CD14-positive monocyte (primary cell): ENCODE results near the gene UNC5C. TPM values are rescaled to one million over a fixed set of nuclear protein-coding genes. Genes with fewer than 3 reads are reported as not detected.

Source experiments
- DNase-seq, 3 donors: peaks; one replicate each; pipeline ENCODE4 v3.0.0-alpha.2; 2011 to 2022
- H2AFZ ChIP-seq: 2 replicates; pipeline ENCODE4 v1.6.0; 2012; ENCODE audit warnings: mild to moderate bottlenecking, low read depth, low read length, inconsistent platforms; ENCODE audit not compliant: insufficient read depth, poor library complexity, severe bottlenecking
- H3K27ac ChIP-seq, 2 donors: 1 replicate in 1 of 2; 2 replicates in 1 of 2; pipeline ENCODE4 v1.5.1; 2012 to 2013; ENCODE audit warnings: low read length in 2 of 2, control low read depth in 1 of 2, inconsistent platforms in 1 of 2, low read depth in 1 of 2, mild to moderate bottlenecking in 1 of 2
- H3K27me3 ChIP-seq, 2 donors: one replicate each; pipeline versions ENCODE4 v1.6.0 to v1.6.1; 2011 to 2013; ENCODE audit warnings: low read length in 2 of 2; ENCODE audit not compliant: control insufficient read depth in 2 of 2, insufficient read depth in 2 of 2
- H3K36me3 ChIP-seq, 2 donors: replicated peaks in 1 of 2; 1 replicate in 1 of 2; 2 replicates in 1 of 2; pipeline versions ENCODE4 v1.5.1 to v1.6.1; 2012 to 2013; ENCODE audit warnings: low read length in 2 of 2, control low read depth in 1 of 2, inconsistent platforms in 1 of 2, mild to moderate bottlenecking in 1 of 2; ENCODE audit not compliant: insufficient read depth in 2 of 2, control insufficient read depth in 1 of 2
- H3K4me1 ChIP-seq, 2 donors: 1 replicate in 1 of 2; 2 replicates in 1 of 2; pipeline versions ENCODE4 v1.5.1 to v1.6.1; 2012 to 2013; ENCODE audit warnings: low read length in 2 of 2, control low read depth in 1 of 2, inconsistent platforms in 1 of 2, mild to moderate bottlenecking in 1 of 2, moderate library complexity in 1 of 2; ENCODE audit not compliant: insufficient read depth in 2 of 2, control insufficient read depth in 1 of 2
- H3K4me2 ChIP-seq: replicated peaks from 2 replicates; pipeline ENCODE3; 2012; ENCODE audit warnings: low read length, moderate library complexity, mild to moderate bottlenecking; ENCODE audit not compliant: poor library complexity, severe bottlenecking; ENCODE audit errors: extremely low read depth
- H3K4me3 ChIP-seq, 3 experiments: fragments of 200-600 bp in 1 of 3; sonication (generic) in 1 of 3; replicated peaks in 1 of 3; 1 replicate in 2 of 3; 2 replicates in 1 of 3; pipeline ENCODE4 v1.5.1; 2011 to 2013; ENCODE audit warnings: low read length in 3 of 3, mild to moderate bottlenecking in 3 of 3, control low read depth in 2 of 3, low read depth in 2 of 3, inconsistent platforms in 1 of 3, moderate library complexity in 1 of 3
- H3K79me2 ChIP-seq: 2 replicates; pipeline ENCODE4 v1.6.0; 2012; ENCODE audit warnings: mild to moderate bottlenecking, control low read depth, inconsistent platforms, low read length, moderate library complexity; ENCODE audit not compliant: insufficient read depth
- H3K9ac ChIP-seq: 2 replicates; pipeline ENCODE4 v1.6.0; 2017; ENCODE audit warnings: low read length, mild to moderate bottlenecking; ENCODE audit not compliant: insufficient read depth, poor library complexity, severe bottlenecking
- H3K9me3 ChIP-seq, 2 donors: replicated peaks in 1 of 2; 1 replicate in 1 of 2; 2 replicates in 1 of 2; pipeline versions ENCODE4 v1.5.1 to v1.6.1; 2012 to 2013; ENCODE audit warnings: low read length in 2 of 2, control low read depth in 1 of 2; ENCODE audit not compliant: control insufficient read depth in 1 of 2, insufficient read depth in 1 of 2
- H4K20me1 ChIP-seq: 2 replicates; pipeline ENCODE4 v1.6.0; 2012; ENCODE audit warnings: mild to moderate bottlenecking, low read length, control low read depth, moderate library complexity; ENCODE audit not compliant: insufficient read depth
- H3K27ac Mint-ChIP-seq, 7 donors: one replicate each; pipeline ENCODE4 v1.8.0; 2020; ENCODE audit warnings: mild to moderate bottlenecking in 7 of 7, mixed read lengths in 7 of 7, moderate library complexity in 6 of 7, inconsistent platforms in 2 of 7
- H3K27me3 Mint-ChIP-seq, 3 donors: one replicate each; pipeline ENCODE4 v1.8.0; 2021 to 2022; ENCODE audit warnings: low read depth in 3 of 3, mild to moderate bottlenecking in 3 of 3, mixed read lengths in 3 of 3, moderate library complexity in 3 of 3, inconsistent platforms in 1 of 3
- H3K36me3 Mint-ChIP-seq, 2 donors: one replicate each; pipeline ENCODE4 v1.8.0; 2020; ENCODE audit warnings: mixed read lengths in 2 of 2, inconsistent platforms in 1 of 2, mild to moderate bottlenecking in 1 of 2
- H3K4me1 Mint-ChIP-seq: one replicate; pipeline ENCODE4 v1.8.0; 2020; ENCODE audit warnings: mild to moderate bottlenecking, mixed read lengths
- H3K4me3 Mint-ChIP-seq, 2 donors: one replicate each; pipeline ENCODE4 v1.8.0; 2020; ENCODE audit warnings: mild to moderate bottlenecking in 2 of 2, mixed read lengths in 2 of 2, moderate library complexity in 1 of 2
- H3K9me3 Mint-ChIP-seq, 7 donors: one replicate each; pipeline ENCODE4 v1.8.0; 2020 to 2022; ENCODE audit warnings: mixed read lengths in 7 of 7, mild to moderate bottlenecking in 6 of 7, moderate library complexity in 6 of 7, inconsistent platforms in 2 of 7
- CTCF ChIP-seq: fragments of 200-600 bp; IDR thresholded peaks from one replicate; pipeline ENCODE4 v1.8.0; 2022; ENCODE audit warnings: antibody characterized with exemption, mild to moderate bottlenecking
- WGBS: methylation state at CpG from one replicate; pipeline ENCODE4 v1.1.5; 2013; ENCODE audit warnings: missing lambda C conversion rate; ENCODE audit not compliant: insufficient coverage; 5-methylcytosine and 5-hydroxymethylcytosine counted together
- intact Hi-C, 2 donors: fragments of 100-400 bp; cut with micrococcal nuclease; formaldehyde crosslinking; loops; one replicate each; pipeline versions ENCODE4 v1.15.0 to v1.15.1; 2023
- polyA plus RNA-seq, 3 donors: library from polyadenylated mRNA; depleted of rRNA in 1 of 3; unstranded in 2 of 3; stranded (reverse) in 1 of 3; fragments of 300-500 nt in 2 of 3; fragments of >200 nt in 1 of 3; fragmentation: Illumina TruSeq in 2 of 3; gene quantifications; 1 replicate in 2 of 3; 2 replicates in 1 of 3; pipeline ENCODE4 v1.2.3, GENCODE V29; 2012 to 2021

UNC5C gene
- polyA plus RNA-seq, 3 donors: 0.03 TPM; not detected in 2

- WGBS: 93% methylated on average over 2 of the region's 4 CpGs
- Histone ChIP-seq H3K4me3 (no peak overlapping the region), H3K36me3 (no peaks in the 10 kb centered on the region), H3K9ac (no peak overlapping the region), H3K79me2 (no peaks in the 10 kb centered on the region), H3K4me2 (no peak overlapping the region), H2AFZ (no peak overlapping the region), H3K27me3 (no peaks in the 10 kb centered on the region), H3K4me1 (no peaks in the 10 kb centered on the region), H4K20me1 (no peaks in the 10 kb centered on the region), H3K27ac (no peak overlapping the region), H3K9me3 (no peaks in the 10 kb centered on the region)
- Mint-ChIP-seq H3K27ac (no peak overlapping the region), H3K9me3 (peaks cover 0 to 4% (median 1%) of the 10 kb centered on the region in 7 donors), H3K36me3 (no peaks in the 10 kb centered on the region), H3K27me3 (peaks cover 1 to 2% (median 2%) of the 10 kb centered on the region in 3 donors), H3K4me1 (no peaks in the 10 kb centered on the region), H3K4me3 (no peak overlapping the region)
- intact Hi-C loops: no loop called here
- DNase-seq: no peak
- no peak for TF ChIP-seq CTCF
Measured at GRCh38 chr4:95410387-95410977, 138.3 kb downstream of the UNC5C start.

- no peaks in the 10 kb centered on the region for H3K36me3 Mint-ChIP-seq
- Histone ChIP-seq H3K9ac (no peak overlapping the region), H3K27me3 (no peaks in the 10 kb centered on the region), H3K79me2 (no peaks in the 10 kb centered on the region), H3K4me1 (no peaks in the 10 kb centered on the region), H3K9me3 (no peaks in the 10 kb centered on the region), H3K36me3 (no peaks in the 10 kb centered on the region), H3K4me3 (no peak overlapping the region), H3K27ac (no peak overlapping the region), H4K20me1 (no peaks in the 10 kb centered on the region), H3K4me2 (no peak overlapping the region), H2AFZ (no peak overlapping the region)
- no peaks in the 10 kb centered on the region for H3K4me1 Mint-ChIP-seq
- no peak overlapping the region for H3K27ac Mint-ChIP-seq
- no peak for TF ChIP-seq CTCF
- no peak overlapping the region for H3K4me3 Mint-ChIP-seq
- H3K27me3 Mint-ChIP-seq: peaks cover 1 to 2% (median 2%) of the 10 kb centered on the region in 3 donors
- intact Hi-C loops: no loop called here
- no peak for DNase-seq
- WGBS: 100% methylated on average over 1 of the region's 2 CpGs
- peaks cover 0 to 3% (median 1%) of the 10 kb centered on the region in 7 donors for H3K9me3 Mint-ChIP-seq
Measured at GRCh38 chr4:95409750-95410149, 139.0 kb downstream of the UNC5C start.
